Colonic mucosa (tissue), 4 donors: Measurements from ENCODE around the gene PHF20. TPM values are rescaled to one million over a fixed set of nuclear protein-coding genes. Genes with fewer than 3 reads are reported as not detected.
"Not testable (repeated sequence)": the region's sequence is repeated elsewhere in the genome, so short reads cannot be mapped to it uniquely, and the experiment has no call there.

Experiments
- DNase-seq: peaks from one replicate; pipeline ENCODE4 v3.0.0-alpha.2; 2020
- H3K27ac ChIP-seq: fragments of 200-600 bp; one replicate; pipeline ENCODE4 v1.8.0; 2021
- H3K27me3 ChIP-seq: fragments of 200-600 bp; one replicate; pipeline ENCODE4 v1.8.0; 2021
- H3K36me3 ChIP-seq: fragments of 200-600 bp; one replicate; pipeline ENCODE4 v1.8.0; 2021
- H3K4me1 ChIP-seq: fragments of 200-600 bp; one replicate; pipeline ENCODE4 v1.8.0; 2021; ENCODE audit warnings: mild to moderate bottlenecking
- H3K4me3 ChIP-seq: fragments of 200-600 bp; one replicate; pipeline ENCODE4 v1.8.0; 2021
- H3K9ac ChIP-seq, 2 donors: one replicate each; pipeline ENCODE4 v1.7.0; 2013; ENCODE audit warnings: control low read depth in 2 of 2, low read depth in 2 of 2, low read length in 2 of 2
- H3K9me3 ChIP-seq: fragments of 200-600 bp; one replicate; pipeline ENCODE4 v1.8.0; 2021
- intact Hi-C: fragments of 100-400 bp; cut with DNase I; formaldehyde crosslinking; loops from one replicate; pipeline ENCODE4 v1.14.1; 2022
- total RNA-seq, 2 donors: library from RNA; stranded (reverse); fragmentation: NEBNext Ultra II Directional in 1 of 2; extraction: Animal tissue kit (Norgen Biotek cat#: 25700) in 1 of 2; gene quantifications; one replicate each; pipeline ENCODE4 v1.2.1, GENCODE V29; 2021
- TF ChIP-seq, protein P1 (sequence below): fragments of 200-600 bp; IDR thresholded peaks from one replicate; pipeline ENCODE4 v1.8.0; 2022; ENCODE audit warnings: antibody characterized with exemption, mild to moderate bottlenecking
- donor health status: healthy.
- donor health status: DM: no; HTN: no; CAD: no.
- donor health status: DM: no; HTN: no; CAD: no.

Gene PHF20
- total RNA-seq, 2 donors from 2014 or later, result 25.5 to 27.0 TPM

DNA sequence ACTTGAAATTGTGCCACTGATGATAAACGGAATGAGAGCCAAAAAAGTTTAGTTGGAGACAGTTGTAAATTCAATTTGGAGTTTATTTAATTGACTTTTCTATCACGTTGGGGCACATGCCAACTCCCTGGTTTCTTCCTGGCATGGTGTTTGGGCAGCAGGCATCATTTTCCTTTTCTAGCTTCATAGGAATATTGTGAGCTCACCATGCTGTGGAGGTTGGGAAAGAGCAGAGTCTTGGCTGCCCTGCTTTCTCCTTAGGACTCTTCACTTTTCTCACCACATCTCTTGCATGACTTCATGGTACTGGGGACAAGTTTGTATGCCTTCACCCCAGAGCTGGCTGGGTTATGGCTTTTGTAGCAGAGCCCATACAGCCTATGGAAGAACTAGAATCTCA lies 176.1 kb downstream of the PHF20 start:
- TF ChIP-seq, protein P1, sequence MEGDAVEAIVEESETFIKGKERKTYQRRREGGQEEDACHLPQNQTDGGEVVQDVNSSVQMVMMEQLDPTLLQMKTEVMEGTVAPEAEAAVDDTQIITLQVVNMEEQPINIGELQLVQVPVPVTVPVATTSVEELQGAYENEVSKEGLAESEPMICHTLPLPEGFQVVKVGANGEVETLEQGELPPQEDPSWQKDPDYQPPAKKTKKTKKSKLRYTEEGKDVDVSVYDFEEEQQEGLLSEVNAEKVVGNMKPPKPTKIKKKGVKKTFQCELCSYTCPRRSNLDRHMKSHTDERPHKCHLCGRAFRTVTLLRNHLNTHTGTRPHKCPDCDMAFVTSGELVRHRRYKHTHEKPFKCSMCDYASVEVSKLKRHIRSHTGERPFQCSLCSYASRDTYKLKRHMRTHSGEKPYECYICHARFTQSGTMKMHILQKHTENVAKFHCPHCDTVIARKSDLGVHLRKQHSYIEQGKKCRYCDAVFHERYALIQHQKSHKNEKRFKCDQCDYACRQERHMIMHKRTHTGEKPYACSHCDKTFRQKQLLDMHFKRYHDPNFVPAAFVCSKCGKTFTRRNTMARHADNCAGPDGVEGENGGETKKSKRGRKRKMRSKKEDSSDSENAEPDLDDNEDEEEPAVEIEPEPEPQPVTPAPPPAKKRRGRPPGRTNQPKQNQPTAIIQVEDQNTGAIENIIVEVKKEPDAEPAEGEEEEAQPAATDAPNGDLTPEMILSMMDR, result no peak
- no peak overlapping the region for H3K4me3 ChIP-seq
- intact Hi-C loops, result no loop called here
- no peaks in the 10 kb centered on the region for H3K27me3 ChIP-seq
- no peaks in the 10 kb centered on the region for H3K9me3 ChIP-seq
- H3K36me3 ChIP-seq, result no peaks in the 10 kb centered on the region
- DNase-seq, result no peak
- no peak overlapping the region for H3K9ac ChIP-seq
- no peak overlapping the region for H3K27ac ChIP-seq
- peaks cover 6% of the 10 kb centered on the region for H3K4me1 ChIP-seq

DNA sequence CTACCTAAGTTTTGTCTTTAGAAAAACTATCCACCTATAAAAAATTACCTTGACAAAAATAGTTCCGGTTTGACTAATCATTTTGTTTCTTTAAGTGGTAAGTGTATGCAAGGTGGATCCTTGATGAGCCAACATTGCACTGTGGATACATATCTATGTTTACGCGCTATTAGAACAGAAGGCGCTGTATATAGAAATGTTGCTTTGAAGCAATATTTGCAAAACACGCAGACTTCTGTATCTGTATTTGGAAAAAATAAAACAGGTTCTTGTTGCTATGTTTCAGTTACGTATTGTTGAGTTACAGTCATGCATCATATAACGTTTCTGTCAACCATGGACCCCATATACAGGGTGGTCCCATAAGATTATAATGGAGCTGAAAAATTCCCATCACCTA lies 178.3 kb downstream of the PHF20 start:
- DNase-seq, result no peak
- peaks cover 6% of the 10 kb centered on the region for H3K4me1 ChIP-seq
- TF ChIP-seq, protein P1, result no peak
- no peak overlapping the region for H3K27ac ChIP-seq
- no peaks in the 10 kb centered on the region for H3K9me3 ChIP-seq
- H3K27me3 ChIP-seq, result no peaks in the 10 kb centered on the region
- H3K4me3 ChIP-seq, result no peak overlapping the region
- no peak overlapping the region for H3K9ac ChIP-seq
- intact Hi-C loops, result no loop called here
- H3K36me3 ChIP-seq, result no peaks in the 10 kb centered on the region

DNA sequence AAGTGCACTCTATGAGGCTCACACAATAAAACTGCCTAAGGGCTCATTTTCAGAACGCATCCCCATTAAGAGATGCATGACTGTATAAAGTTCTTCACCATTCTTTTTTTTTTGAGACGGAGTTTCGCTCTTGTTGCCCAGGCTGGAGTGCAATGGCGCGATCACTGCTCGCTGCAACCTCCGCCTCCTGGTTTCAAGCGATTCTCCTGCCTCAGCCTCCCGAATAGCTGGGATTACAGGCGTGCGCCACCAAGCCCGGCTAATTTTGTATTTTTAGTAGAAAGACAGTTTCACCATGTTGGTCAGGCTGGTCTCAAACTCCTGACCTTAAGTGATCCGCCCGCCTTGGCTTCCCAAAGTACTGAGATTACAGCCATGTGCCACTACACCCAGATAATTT lies 180.3 kb downstream of the PHF20 start:
- H3K9me3 ChIP-seq, H3K27ac ChIP-seq, H3K4me1 ChIP-seq, intact Hi-C loops, DNase-seq, H3K36me3 ChIP-seq, H3K9ac ChIP-seq, H3K27me3 ChIP-seq, H3K4me3 ChIP-seq: not testable (repeated sequence)

DNA sequence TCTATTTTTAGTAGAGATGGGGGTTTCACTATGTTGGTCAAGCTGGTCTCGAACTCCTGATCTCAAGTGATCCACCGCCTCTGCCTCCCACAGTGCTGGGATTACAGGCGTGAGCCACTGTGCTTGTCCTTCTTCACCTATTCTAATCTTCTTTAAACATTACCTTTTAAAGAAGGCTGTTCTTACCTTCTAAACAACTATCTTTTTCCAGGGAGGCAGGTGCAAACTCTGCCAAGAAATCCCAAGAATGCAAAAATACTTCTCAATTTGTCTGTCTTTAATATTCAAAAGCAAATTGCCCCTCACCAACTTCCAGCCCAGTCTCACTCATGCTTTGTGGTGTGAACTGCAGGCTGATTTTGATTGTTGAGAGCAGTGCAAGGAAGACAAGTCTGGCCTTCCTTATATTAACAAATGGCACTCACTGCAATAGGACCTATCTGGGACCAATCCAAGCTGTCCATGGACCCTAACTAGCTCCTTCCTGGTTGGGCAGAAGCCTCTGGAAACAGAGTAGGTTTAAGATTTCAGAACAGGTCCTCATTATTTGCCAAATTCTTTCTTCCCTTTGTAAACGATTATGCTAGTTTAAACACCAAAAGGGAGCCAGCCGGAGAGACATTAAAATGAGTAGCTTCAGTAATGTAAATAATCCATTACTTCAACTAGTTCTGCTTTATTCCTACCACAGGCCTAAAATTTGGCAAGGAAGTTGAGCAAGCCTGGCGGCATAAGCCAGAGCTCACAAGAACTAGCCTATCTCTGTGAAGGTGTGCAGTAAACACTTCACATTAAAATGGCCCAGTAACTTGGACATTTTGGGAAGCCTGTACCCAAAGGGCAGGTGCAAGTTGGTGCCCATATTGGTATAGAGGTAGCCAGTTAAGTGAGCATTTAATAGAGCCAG lies 180.9 kb downstream of the PHF20 start:
- H3K27me3 ChIP-seq, result no peaks in the 10 kb centered on the region
- H3K27ac ChIP-seq, result peak overlapping the region; percentile 98
- no peak for DNase-seq
- peak overlapping the region; percentile 79 for H3K4me3 ChIP-seq
- peaks cover 6% of the 10 kb centered on the region for H3K4me1 ChIP-seq
- TF ChIP-seq, protein P1, result no peak
- H3K9ac ChIP-seq, result peak overlapping the region; percentile 81 to 100
- H3K36me3 ChIP-seq, result no peaks in the 10 kb centered on the region
- no peaks in the 10 kb centered on the region for H3K9me3 ChIP-seq
- intact Hi-C loops, result no loop called here

DNA sequence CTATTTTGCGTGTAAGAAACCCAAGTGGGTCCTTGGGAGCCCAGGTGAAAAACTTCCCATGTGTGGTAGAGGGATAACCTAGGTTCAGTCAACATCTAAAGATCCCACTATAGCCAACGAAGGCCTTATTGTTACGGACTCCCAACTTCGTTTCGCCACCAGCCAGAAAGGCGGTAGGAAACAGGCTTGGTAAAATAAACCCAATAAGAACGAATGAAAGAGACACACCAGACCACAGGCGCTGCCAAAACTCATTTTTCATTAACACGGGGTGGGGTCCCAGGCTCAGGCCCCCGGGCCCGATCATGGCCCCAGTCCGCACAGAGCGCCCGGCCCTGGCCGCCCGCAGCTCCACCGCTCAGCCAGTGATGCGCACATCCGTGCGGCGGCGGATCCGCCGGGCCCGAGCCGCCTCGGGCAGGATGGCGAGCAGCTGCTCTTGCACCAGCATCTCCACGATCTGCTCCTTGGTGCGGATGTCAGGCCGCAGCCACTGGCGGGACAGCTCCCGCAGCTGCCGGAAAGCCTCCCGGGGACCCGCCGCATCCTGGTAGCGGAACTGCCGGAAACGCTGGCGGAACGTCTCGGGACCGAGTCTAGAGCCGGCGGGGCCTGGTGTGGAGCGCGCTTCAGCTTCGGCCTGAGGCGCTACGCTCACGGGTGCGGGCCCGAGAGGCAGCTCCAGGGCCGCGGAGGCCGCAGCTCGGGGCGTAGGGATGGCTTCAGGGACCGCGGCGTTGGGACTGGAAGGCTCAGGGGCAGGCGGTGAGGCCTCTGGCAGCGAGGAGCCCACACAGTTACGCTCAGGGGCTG lies 181.8 kb downstream of the PHF20 start:
- H3K27me3 ChIP-seq, result no peaks in the 10 kb centered on the region
- peaks cover 6% of the 10 kb centered on the region for H3K4me1 ChIP-seq
- intact Hi-C loops, result no loop called here
- H3K9ac ChIP-seq, result peak overlapping the region; percentile 81 to 100
- no peaks in the 10 kb centered on the region for H3K9me3 ChIP-seq
- TF ChIP-seq, protein P1, result no peak
- DNase-seq, result peak; percentile 49
- H3K36me3 ChIP-seq, result no peaks in the 10 kb centered on the region
- peak overlapping the region; percentile 79 for H3K4me3 ChIP-seq
- H3K27ac ChIP-seq, result peak overlapping the region; percentile 98
